GM12873 (cell line): ENCODE data around the gene IFNL3.
"Not testable (repeated sequence)": the region's sequence is repeated elsewhere in the genome, so short reads cannot be mapped to it uniquely, and the experiment has no call there.

ENCODE experiments used
- TF ChIP-seq, protein P1 (sequence below): IDR thresholded peaks from 2 replicates; pipeline ENCODE4 v1.5.1; 2012; ENCODE audit warnings: low read depth, mild to moderate bottlenecking, moderate library complexity, low read length, control low read depth; ENCODE audit not compliant: insufficient read depth; ENCODE audit errors: missing control alignments

The IFNL3 gene

DNA sequence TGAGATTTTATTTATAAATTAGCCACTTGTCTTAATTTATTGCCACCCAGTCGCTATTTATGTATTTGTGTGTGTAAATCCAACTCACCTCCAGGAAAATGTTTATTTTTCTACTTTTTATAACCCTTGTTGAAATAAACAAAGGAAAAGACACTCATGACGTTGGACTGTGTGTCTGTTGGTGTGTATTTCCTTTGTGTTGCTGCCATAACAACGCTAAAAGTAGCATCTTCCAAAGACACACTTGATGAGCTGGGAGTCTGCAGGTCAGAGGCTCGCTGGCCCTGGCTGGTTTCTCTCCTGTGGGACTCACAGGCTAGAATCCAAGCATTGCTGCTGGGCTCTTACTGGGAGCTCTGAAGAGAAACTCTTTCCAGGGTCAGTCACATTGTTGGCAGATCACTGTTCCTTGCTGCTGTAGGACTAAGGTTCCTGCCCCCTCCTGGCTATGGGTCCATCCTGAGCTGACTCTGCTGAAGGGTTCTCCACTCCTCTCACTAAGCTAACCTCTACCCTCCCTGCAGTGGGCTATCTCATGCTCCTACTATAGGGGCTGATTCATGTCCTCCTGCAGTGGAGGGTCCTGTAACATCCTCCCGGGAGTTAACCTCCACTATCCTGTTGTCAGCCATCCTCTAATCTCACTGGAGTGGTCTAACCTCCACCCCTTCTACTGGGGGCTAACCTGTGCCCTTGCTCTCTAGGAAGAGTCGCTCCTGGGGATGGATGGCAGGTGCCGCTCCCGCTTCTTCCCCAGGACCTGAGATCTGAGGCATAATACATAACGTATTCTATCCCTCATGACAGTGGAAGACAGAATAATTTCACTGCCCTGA is 25.4 kb upstream of the IFNL3 start:
- TF ChIP-seq, protein P1, sequence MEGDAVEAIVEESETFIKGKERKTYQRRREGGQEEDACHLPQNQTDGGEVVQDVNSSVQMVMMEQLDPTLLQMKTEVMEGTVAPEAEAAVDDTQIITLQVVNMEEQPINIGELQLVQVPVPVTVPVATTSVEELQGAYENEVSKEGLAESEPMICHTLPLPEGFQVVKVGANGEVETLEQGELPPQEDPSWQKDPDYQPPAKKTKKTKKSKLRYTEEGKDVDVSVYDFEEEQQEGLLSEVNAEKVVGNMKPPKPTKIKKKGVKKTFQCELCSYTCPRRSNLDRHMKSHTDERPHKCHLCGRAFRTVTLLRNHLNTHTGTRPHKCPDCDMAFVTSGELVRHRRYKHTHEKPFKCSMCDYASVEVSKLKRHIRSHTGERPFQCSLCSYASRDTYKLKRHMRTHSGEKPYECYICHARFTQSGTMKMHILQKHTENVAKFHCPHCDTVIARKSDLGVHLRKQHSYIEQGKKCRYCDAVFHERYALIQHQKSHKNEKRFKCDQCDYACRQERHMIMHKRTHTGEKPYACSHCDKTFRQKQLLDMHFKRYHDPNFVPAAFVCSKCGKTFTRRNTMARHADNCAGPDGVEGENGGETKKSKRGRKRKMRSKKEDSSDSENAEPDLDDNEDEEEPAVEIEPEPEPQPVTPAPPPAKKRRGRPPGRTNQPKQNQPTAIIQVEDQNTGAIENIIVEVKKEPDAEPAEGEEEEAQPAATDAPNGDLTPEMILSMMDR = no peak

DNA sequence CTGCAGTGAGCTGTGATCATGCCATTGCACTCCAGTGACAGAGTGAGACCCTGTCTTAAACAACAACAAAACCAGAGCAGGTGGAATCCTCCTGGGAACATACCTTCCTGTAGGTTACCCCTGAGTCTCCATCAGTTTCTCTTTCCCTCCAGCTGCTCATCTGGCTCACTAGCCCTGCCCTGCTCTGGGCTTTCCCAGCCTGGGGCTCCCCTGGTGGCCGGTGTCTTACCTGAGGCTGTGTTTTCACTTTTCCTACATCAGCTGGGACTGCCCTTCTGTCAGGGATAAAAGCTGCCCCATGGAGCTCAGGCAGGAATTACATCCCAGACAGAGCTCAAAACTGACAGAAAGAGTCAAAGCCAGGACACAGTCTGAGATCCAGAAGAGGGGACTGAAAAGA is 23.3 kb upstream of the IFNL3 start, which contains the start of gene IFNL2:
Gene IFNL2, plus strand, starts transcription at position 312 of the 400 bp plus-strand sequence. CDS start 173 bp downstream, outside the sequence.
- TF ChIP-seq, protein P1 = not testable (repeated sequence)

DNA sequence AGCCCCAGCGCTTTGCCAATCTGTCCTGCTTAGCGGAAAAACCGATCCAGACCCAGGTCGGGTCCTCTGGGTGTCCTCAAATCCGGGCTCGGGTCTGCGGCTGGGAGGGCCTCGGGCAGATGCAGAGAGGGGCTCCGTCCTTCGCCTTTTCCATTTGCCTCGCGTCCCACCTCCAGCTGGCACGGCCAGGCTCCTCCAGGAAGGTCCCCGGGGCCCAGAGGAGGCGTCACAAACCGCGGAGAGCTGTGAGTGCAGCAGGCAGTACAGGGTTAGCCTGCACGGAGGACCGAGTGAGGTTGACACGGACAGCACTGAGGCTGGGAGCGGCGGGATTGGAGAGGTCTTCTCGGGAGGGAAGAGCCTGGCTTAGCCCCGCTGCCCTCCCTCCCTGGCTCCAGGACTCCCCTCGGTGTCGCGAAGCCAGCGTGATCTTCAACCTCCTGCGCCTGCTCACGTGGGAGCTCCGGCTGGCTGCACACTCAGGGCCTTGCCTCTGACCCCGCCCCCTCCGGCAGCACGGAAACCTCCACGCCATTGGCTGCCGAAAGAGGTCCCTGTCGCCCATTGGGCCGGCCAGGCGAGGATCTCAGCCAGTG is 20.6 kb upstream of the IFNL3 start:
- TF ChIP-seq, protein P1 = no peak

DNA sequence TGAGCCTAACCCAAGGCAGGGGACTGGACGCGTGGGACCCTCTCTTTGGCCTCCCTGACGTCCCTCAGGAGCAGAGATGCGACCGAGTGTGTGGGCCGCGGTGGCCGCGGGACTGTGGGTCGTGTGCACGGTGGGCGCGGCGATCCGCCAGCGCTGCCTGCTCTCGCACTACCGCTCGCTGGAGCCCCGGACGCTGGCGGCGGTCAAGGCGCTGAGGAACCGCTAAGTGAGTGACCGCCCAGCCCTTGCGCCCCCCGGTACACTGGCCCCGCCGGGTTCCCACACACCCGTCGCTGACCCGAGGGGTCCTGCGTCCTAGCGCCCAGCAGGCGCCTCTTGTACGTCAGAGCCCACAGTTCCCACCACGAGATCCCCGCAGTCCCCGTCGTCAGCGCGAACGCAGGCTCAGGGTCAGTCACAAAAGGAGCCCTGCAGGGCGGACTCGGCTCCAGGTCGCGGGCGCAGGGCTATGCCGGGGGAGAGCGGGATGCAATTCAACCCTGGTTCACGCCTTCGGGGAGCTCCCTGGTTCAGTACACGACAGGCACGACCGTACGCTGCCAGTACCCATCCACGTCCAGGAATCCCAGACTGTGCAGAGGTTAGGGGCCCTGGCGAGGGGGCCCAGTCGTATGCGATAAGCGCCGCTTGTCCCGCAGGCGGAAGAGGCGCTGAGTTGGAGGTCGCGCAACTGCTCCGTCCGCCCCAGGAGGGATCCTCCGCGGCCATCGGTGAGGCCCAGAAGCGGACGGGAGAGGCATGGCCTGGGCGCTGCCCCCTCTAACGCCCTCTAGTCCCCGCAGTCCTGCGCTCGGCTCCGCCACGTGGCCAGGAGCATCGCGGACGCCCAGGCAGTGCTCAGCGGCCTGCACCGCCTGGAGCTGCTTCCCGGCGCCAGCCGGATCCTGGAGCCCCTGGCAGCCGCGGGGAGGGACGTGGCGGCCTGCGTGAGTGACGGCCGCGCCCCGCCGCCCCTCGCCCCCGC is 19.8 kb upstream of the IFNL3 start:
- TF ChIP-seq, protein P1 = no peak

DNA sequence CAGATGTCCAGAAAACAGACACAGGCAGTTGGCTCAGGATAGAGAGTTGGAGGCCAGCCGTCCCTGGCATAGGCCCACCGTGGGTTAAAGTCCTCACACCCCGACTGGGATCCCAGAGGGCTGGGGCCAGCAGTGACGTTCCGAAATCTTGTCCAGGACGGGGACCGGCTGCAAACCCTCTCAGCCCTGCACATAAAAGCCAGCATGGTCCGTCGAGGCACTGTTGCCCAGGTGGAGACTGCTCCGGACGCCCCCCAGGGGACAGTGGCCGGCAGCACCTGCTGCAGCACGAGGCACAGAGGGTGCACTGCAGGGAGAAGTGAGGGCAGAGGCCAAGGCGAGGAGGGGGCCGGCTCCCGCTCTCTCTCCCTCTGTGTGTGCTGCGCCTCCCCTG is 19.1 kb upstream of the IFNL3 start:
- TF ChIP-seq, protein P1 = no peak

DNA sequence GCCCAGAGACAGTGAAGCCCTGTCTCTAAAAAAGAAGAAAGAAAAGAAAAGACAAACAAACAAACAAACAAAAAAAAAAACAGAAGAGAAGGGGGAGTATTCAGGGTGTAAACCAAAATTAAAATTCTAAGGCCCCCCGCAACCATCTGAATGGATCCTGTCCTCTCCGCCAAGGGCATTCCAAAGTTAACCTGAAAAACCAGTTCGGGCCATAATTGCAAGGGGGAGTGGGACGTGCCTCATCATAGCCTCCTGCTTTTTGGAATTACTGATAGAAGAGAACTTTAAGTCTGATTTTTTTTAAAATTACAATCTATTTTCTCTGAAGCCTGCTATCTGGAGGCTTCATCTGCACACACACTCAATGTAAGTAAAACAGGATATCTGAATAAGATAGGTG is 17.7 kb upstream of the IFNL3 start:
- TF ChIP-seq, protein P1 = no peak
